Endothelial cell of umbilical vein (primary cell): ENCODE data around the gene CCDC183. TPM values are rescaled to one million over a fixed set of nuclear protein-coding genes. Genes with fewer than 3 reads are reported as not detected.

Experiments used
- BruUV-seq: library from RNA; stranded (reverse); fragments of 400-500 nt; replicated peaks from 2 replicates; lab custom pipeline; 2021; lab: Mats Ljungman, UMichigan
- CTCF ChIA-PET: fragments of 300-600, 350-600 bp; sonication (Branson Sonifier 250); formaldehyde crosslinking; loops from one replicate; lab custom pipeline; 2021; ENCODE audit warnings: antibody characterized with exemption, inconsistent platforms; lab: Charles Lee
- POLR2A ChIA-PET: fragments of 300-600, 350-600 bp; sonication (Branson Sonifier 250); formaldehyde crosslinking; loops from one replicate; lab custom pipeline; 2021; ENCODE audit warnings: antibody characterized with exemption, inconsistent platforms; lab: Charles Lee
- DNase-seq: peaks from one replicate; pipeline ENCODE4 v3.0.0-alpha.2; 2011; ENCODE audit warnings: low read depth, low spot score
- FAIRE-seq: peaks from 2 replicates; lab custom pipeline; 2011; peaks lifted over from hg19 to GRCh38; lab: Jason Lieb, UNC
- H2AFZ ChIP-seq: 2 replicates; pipeline ENCODE4 v1.6.0; 2012; ENCODE audit warnings: low read depth, low read length, control low read depth, inconsistent platforms
- H3K27ac ChIP-seq: 2 replicates; pipeline ENCODE4 v1.5.1; 2011; ENCODE audit warnings: low read depth, mild to moderate bottlenecking, control low read depth, low read length, moderate library complexity; ENCODE audit not compliant: insufficient read depth
- H3K27me3 ChIP-seq, 2 experiments: 2 replicates each; pipeline versions ENCODE4 v1.6.0 to v1.6.1; 2011; ENCODE audit warnings: low read length in 2 of 2, mixed read lengths in 1 of 2; ENCODE audit not compliant: control insufficient read depth in 2 of 2, insufficient read depth in 2 of 2
- H3K36me3 ChIP-seq, 2 experiments: 2 replicates in 1 of 2; 3 replicates in 1 of 2; pipeline ENCODE4 v1.5.1; 2011; ENCODE audit warnings: low read length in 2 of 2, mild to moderate bottlenecking in 1 of 2, moderate library complexity in 1 of 2; ENCODE audit not compliant: control insufficient read depth in 2 of 2, insufficient read depth in 2 of 2; ENCODE audit errors: extremely low read depth in 1 of 2
- H3K4me1 ChIP-seq: 3 replicates; pipeline ENCODE4 v1.5.1; 2011; ENCODE audit warnings: mild to moderate bottlenecking, low read length; ENCODE audit not compliant: control insufficient read depth, insufficient read depth; ENCODE audit errors: extremely low read depth
- H3K4me2 ChIP-seq: 2 replicates; pipeline ENCODE4 v1.6.1; 2011; ENCODE audit warnings: low read length, control low read depth, mixed read lengths; ENCODE audit not compliant: insufficient read depth
- H3K4me3 ChIP-seq, 3 experiments: fragments of 200-600 bp in 1 of 3; sonication (generic), shearing (Covaris generic) in 1 of 3; replicated peaks in 1 of 3; 2 replicates each; pipeline ENCODE4 v1.5.1; 2011 to 2016; ENCODE audit warnings: control low read depth in 3 of 3, low read length in 3 of 3, mild to moderate bottlenecking in 2 of 3, inconsistent platforms in 1 of 3, low read depth in 1 of 3, moderate library complexity in 1 of 3; ENCODE audit not compliant: insufficient read depth in 1 of 3
- H3K79me2 ChIP-seq: 2 replicates; pipeline ENCODE4 v1.6.0; 2012; ENCODE audit warnings: low read length, inconsistent platforms; ENCODE audit not compliant: control insufficient read depth, insufficient read depth
- H3K9ac ChIP-seq: replicated peaks from 2 replicates; pipeline ENCODE3; 2011; ENCODE audit warnings: low read length, control low read depth; ENCODE audit not compliant: insufficient read depth; ENCODE audit errors: extremely low read depth
- H3K9me1 ChIP-seq: replicated peaks from 3 replicates; pipeline ENCODE4 v1.6.0; 2011; ENCODE audit warnings: mild to moderate bottlenecking, low read length; ENCODE audit not compliant: control insufficient read depth, insufficient read depth; ENCODE audit errors: extremely low read depth
- H3K9me3 ChIP-seq: replicated peaks from 2 replicates; pipeline ENCODE4 v1.5.1; 2012; ENCODE audit warnings: low read length, inconsistent platforms; ENCODE audit not compliant: control insufficient read depth, insufficient read depth
- H4K20me1 ChIP-seq: replicated peaks from 2 replicates; pipeline ENCODE3; 2011; ENCODE audit warnings: mild to moderate bottlenecking, low read length; ENCODE audit not compliant: control insufficient read depth, insufficient read depth; ENCODE audit errors: extremely low read depth
- EZH2 ChIP-seq: IDR thresholded peaks from 2 replicates; pipeline ENCODE4 v1.6.1; 2012; ENCODE audit warnings: borderline replicate concordance, low read depth, mild to moderate bottlenecking, moderate library complexity, low read length, inconsistent platforms; ENCODE audit not compliant: severe bottlenecking
- FOS ChIP-seq: IDR thresholded peaks from 2 replicates; pipeline ENCODE4 v1.6.1; 2011; ENCODE audit warnings: mild to moderate bottlenecking, low read length, moderate library complexity, borderline replicate concordance; ENCODE audit not compliant: insufficient read depth
- GATA2 ChIP-seq: IDR thresholded peaks from 2 replicates; pipeline ENCODE4 v1.7.0; 2011; ENCODE audit warnings: low read depth, mild to moderate bottlenecking, moderate library complexity, mixed read lengths, low read length; ENCODE audit not compliant: insufficient read length, insufficient read depth
- JUN ChIP-seq: IDR thresholded peaks from 2 replicates; pipeline ENCODE4 v1.6.1; 2011; ENCODE audit warnings: borderline replicate concordance, low read depth; ENCODE audit not compliant: insufficient read length, insufficient read depth
- MYC ChIP-seq: IDR thresholded peaks from one replicate; pipeline ENCODE4 v1.6.1; 2011; ENCODE audit warnings: mild to moderate bottlenecking, low read depth, low read length
- POLR2A ChIP-seq: IDR thresholded peaks from 2 replicates; pipeline ENCODE4 v1.6.1; 2012; ENCODE audit warnings: low read depth, mild to moderate bottlenecking, control low read depth, low read length
- POLR2AphosphoS5 ChIP-seq: IDR thresholded peaks from 2 replicates; pipeline ENCODE4 v1.6.1; 2012; ENCODE audit warnings: low read depth, mild to moderate bottlenecking, control low read depth, low read length, moderate library complexity; ENCODE audit not compliant: insufficient read depth
- dilution Hi-C: fragments of 300-500 bp; cut with MboI; formaldehyde crosslinking; loops from one replicate; pipeline ENCODE4 v1.15.0; 2019; ENCODE audit warnings: low sequenced_read_pairs; ENCODE audit not compliant: extremely low pct_ligation_motif_present
- intact Hi-C: fragments of 100-400 bp; cut with micrococcal nuclease; formaldehyde crosslinking; loops from one replicate; pipeline ENCODE4 v1.10.0; 2022
- polyA plus RNA-seq, 4 experiments: library from polyadenylated mRNA; depleted of rRNA in 3 of 4; stranded (reverse) in 3 of 4; unstranded in 1 of 4; fragments of >200 nt; gene quantifications; 2 replicates each; pipeline versions ENCODE4 v1.2.1 to v1.2.3, GENCODE V29; 2011 to 2012; ENCODE audit warnings: missing spikeins in 1 of 4
- total RNA-seq: library from RNA; stranded (reverse); gene quantifications from 2 replicates; pipeline ENCODE4 v1.2.3, GENCODE V29; 2021
- TF ChIP-seq, protein P1 (sequence below): IDR thresholded peaks from 2 replicates; pipeline ENCODE4 v1.6.1; 2011; ENCODE audit not compliant: insufficient read depth, insufficient read length
- TF ChIP-seq, protein P2 (sequence below), 2 donors: IDR thresholded peaks; 1 replicate in 1 of 2; 2 replicates in 1 of 2; pipeline ENCODE4 v1.5.1; 2011; ENCODE audit warnings: low read length in 2 of 2, mild to moderate bottlenecking in 2 of 2, moderate library complexity in 2 of 2, control low read depth in 1 of 2, inconsistent platforms in 1 of 2, low read depth in 1 of 2; ENCODE audit not compliant: insufficient read depth in 1 of 2; ENCODE audit errors: extremely low read depth in 1 of 2

Gene CCDC183
- total and polyA plus RNA-seq, 2 donors (not counting 3 experiments of a cell fraction or from before 2014, with no cell fraction given) = 0.50 TPM; not detected in 1

DNA sequence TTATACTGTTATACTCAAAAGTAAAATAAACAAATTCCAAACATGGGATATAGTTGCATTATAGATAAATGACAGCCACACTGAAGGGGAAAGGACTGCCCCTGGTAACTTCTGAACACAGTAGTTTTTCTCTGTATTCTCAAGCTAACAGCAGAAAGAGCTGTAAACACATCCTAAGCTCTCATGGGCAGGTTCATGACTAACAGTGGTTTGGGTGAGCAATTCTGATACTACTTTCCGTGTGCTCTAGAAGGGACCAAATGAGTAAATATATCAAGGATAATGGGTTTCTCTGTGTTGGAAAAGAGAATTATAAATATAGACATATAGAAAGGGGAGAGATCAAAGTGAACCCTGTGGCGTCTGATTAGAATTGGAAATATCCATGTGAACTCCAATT lies 45.6 kb upstream of the CCDC183 start:
- BruUV-seq = no TSS peak
- Histone ChIP-seq H4K20me1 (no peaks in the 10 kb centered on the region), H3K27me3 (peaks cover 3 to 5% of the 10 kb centered on the region in 2 experiments), H3K4me2 (no peak overlapping the region), H3K36me3 (no peaks in the 10 kb centered on the region), H3K9me1 (no peaks in the 10 kb centered on the region), H3K9me3 (no peaks in the 10 kb centered on the region), H3K79me2 (no peaks in the 10 kb centered on the region), H3K27ac (no peak overlapping the region), H3K4me1 (no peaks in the 10 kb centered on the region), H3K9ac (no peak overlapping the region), H3K4me3 (no peak overlapping the region), H2AFZ (no peak overlapping the region)
- intact Hi-C loops (no loop called here), dilution Hi-C loops (no loop called here)
- FAIRE-seq (no peak), DNase-seq (no peak)
- ChIA-PET CTCF (interaction anchor here (2.3 kb wide), 1 partner anchor 10 kb away, joined by 7 read pairs; no protein-coding TSS in a partner anchor), POLR2A (no interaction called here)
- TF ChIP-seq POLR2A (no peak), EZH2 (no peak), FOS (no peak)

- Histone ChIP-seq H3K4me2 (no peak overlapping the region), H3K27me3 (peaks cover 3 to 5% of the 10 kb centered on the region in 2 experiments), H3K4me3 (no peak overlapping the region), H3K9me3 (no peaks in the 10 kb centered on the region), H3K9me1 (no peaks in the 10 kb centered on the region), H3K9ac (no peak overlapping the region), H4K20me1 (no peaks in the 10 kb centered on the region), H2AFZ (no peak overlapping the region), H3K27ac (no peak overlapping the region), H3K79me2 (no peaks in the 10 kb centered on the region), H3K4me1 (no peaks in the 10 kb centered on the region), H3K36me3 (no peaks in the 10 kb centered on the region)
- TF ChIP-seq GATA2 (no peak), POLR2AphosphoS5 (no peak), EZH2 (no peak), MYC (no peak), JUN (no peak), POLR2A (no peak), FOS (no peak)
- TF ChIP-seq, protein P1, sequence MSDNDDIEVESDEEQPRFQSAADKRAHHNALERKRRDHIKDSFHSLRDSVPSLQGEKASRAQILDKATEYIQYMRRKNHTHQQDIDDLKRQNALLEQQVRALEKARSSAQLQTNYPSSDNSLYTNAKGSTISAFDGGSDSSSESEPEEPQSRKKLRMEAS = no peak
- TF ChIP-seq, protein P2, sequence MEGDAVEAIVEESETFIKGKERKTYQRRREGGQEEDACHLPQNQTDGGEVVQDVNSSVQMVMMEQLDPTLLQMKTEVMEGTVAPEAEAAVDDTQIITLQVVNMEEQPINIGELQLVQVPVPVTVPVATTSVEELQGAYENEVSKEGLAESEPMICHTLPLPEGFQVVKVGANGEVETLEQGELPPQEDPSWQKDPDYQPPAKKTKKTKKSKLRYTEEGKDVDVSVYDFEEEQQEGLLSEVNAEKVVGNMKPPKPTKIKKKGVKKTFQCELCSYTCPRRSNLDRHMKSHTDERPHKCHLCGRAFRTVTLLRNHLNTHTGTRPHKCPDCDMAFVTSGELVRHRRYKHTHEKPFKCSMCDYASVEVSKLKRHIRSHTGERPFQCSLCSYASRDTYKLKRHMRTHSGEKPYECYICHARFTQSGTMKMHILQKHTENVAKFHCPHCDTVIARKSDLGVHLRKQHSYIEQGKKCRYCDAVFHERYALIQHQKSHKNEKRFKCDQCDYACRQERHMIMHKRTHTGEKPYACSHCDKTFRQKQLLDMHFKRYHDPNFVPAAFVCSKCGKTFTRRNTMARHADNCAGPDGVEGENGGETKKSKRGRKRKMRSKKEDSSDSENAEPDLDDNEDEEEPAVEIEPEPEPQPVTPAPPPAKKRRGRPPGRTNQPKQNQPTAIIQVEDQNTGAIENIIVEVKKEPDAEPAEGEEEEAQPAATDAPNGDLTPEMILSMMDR (IDR thresholded peaks at IDR 0.05; ENCODE audit: extremely low read depth in 1 of 2, insufficient read depth in 1 of 2, low read depth in 1 of 2, low read length in 2 of 2) = no peak
- BruUV-seq = no TSS peak
- dilution Hi-C loops (no loop called here), intact Hi-C loops (no loop called here)
- POLR2A ChIA-PET = interaction anchor here (0.6 kb wide), 1 partner anchor 24 kb away, joined by 3 read pairs; no protein-coding TSS in a partner anchor
- DNase-seq (no peak), FAIRE-seq (no peak)
- CTCF ChIA-PET = interaction anchor here (2.3 kb wide), 1 partner anchor 9 kb away, joined by 7 read pairs; no protein-coding TSS in a partner anchor
These were observed 44.9 kb upstream of the CCDC183 start for GRCh38 chr9:136751244-136751643.
